Stimulated activated CD8-positive, alpha-beta memory T cell treated with anti-CD3 and anti-CD28 coated beads, Interleukin-15, amount 100 ng/mL, for 48 hours (primary cell): Measurements from ENCODE around the gene UGT3A1.
"Not testable (repeated sequence)": the region's sequence is repeated elsewhere in the genome, so short reads cannot be mapped to it uniquely, and the experiment has no call there.

Source experiments
- DNase-seq, 2 donors: peaks; one replicate each; pipeline ENCODE4 v3.0.0-alpha.2; 2020; ENCODE audit warnings: low read depth in 2 of 2

UGT3A1 gene, protein sequence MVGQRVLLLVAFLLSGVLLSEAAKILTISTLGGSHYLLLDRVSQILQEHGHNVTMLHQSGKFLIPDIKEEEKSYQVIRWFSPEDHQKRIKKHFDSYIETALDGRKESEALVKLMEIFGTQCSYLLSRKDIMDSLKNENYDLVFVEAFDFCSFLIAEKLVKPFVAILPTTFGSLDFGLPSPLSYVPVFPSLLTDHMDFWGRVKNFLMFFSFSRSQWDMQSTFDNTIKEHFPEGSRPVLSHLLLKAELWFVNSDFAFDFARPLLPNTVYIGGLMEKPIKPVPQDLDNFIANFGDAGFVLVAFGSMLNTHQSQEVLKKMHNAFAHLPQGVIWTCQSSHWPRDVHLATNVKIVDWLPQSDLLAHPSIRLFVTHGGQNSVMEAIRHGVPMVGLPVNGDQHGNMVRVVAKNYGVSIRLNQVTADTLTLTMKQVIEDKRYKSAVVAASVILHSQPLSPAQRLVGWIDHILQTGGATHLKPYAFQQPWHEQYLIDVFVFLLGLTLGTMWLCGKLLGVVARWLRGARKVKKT

DNA sequence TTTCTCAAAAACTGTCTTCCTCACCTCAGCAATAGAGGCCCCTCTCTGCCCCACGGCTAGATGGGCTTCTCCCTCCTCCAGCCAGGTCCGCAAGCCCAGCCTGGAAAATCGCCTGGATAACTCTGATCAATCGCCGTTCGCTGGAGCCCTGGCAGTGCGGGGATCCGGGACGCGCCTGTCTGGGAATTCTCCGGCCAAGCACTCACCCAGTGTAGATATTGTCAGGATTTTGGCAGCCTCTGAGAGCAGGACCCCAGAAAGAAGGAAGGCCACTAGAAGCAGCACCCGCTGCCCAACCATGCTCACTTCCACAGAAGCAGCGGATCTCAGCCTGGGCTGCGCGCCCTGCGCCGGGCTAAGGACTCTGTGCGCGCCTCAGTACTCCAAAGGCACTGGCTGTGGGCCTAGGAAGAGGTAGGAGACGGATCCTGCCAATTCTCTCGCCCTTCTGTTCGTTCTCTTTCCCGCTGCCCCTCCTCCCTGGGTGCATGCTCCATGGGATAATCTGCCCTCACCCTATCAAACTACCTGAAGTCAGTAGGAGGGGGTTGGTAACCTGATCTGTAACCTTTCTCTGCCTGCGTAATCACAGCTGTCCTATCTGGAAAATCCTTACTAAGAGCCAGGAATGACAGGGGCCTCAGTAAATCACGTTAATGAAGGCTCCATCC, at the start of gene UGT3A1:
UGT3A1 (minus strand) TSS at position 450 of the 671 bp plus-strand sequence; CDS start at position 300, 150 bp downstream.
- no peak for DNase-seq

DNA sequence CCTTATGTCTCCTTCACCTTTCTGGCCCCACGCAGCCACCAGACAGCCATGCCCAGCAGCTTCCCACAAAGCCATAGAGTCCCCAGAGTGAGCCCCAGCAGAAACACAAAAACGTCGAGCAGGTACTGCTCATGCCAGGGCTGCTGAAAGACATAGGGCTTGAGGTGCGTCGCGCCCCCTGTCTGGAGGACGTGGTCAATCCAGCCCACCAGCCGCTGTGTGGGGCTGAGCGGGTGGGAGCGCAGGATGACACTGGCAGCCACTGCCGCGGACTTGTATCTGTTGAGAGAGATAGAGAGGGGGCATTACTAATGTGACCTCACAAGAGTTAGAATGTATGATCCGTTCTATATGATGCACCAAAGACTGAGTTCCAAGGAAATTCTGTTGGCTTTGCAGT, 44.5 kb upstream of the UGT3A1 start:
- no peak for DNase-seq

DNA sequence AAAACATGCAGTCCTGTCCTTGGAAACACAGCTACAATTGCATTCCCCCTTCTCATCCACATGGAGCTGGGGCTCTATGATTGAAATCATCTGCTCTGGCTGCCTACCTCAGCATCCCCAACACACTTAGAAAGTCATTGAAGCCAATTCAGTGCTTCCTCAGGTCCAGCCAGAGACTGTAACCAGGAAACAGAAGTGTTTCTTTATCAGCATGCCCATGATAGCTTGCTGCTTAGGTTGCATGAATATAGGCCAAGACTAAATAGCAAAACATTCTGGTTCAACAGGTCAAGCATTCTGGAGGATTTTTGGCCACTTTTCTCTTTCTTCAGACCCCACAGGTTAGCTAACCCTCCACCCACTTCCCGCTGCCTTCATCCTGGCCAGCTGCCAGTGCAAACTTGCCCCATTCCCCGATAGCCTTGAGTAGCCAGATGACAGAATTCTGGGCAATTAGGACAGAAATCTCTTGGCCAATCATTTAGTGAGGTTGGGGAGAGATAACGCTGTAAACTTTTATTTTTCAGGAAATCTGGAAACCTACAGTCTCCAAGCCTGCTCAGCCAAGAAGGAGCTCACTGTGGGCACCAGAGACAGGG, 43.4 kb upstream of the UGT3A1 start:
- DNase-seq: not testable (repeated sequence)

DNA sequence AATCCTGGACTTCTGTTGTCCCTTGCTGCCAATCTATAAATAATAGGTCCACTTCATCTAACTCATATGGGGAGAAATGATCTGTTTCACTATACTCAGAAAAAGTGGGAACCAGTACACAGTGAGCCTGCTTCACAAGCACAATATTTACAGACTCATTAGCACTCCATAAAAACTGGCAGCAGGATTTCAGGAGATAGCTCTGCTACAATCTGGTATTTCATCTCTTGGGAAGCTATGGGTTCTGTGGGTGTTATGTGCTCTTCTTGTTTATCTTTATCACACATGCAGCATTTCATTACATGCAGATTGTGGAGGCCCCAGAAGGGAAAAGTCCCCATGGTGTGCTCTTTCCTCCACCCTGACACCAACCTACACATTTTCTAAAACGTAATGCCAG, 42.3 kb upstream of the UGT3A1 start:
- DNase-seq: no peak

DNA sequence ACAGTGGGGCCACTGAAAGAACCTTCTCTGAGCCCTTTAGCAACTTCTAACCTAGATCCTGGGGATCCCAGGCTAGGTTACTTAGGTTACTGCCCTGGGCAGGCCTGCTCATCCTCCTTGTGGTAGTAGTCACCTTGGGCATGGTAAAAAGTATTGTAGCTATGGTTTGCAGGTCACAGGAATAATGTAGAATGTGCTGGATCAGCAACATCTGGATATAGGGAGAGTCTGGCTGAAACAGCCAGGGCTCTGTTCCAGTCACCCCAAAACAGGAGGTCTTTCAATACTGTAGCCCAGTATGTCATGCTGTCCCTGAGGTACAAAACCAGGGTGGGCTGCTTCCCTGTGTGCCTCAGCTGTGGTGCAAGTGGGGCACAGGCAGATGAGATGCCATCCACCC, 41.9 kb upstream of the UGT3A1 start:
- DNase-seq: no peak

DNA sequence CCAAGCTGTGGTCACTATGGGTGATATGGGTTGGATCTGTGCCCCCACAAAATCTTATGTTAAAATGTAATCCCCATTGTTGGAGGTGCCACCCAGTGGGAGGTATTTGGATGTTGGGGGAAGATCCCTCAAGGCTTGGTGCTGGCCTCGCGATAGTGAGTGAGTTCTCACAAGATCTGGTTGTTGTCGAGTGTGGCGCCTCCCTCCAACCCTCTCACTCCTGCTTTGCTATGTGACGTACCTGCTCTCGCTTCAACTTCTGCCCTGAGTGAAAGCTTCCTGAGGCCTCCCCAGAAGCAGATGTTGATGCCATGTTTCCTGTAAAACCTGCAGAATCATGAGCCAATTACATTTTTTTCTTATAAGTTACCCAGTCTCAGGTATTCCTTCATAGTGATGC, 40.0 kb upstream of the UGT3A1 start:
- DNase-seq: no peak

DNA sequence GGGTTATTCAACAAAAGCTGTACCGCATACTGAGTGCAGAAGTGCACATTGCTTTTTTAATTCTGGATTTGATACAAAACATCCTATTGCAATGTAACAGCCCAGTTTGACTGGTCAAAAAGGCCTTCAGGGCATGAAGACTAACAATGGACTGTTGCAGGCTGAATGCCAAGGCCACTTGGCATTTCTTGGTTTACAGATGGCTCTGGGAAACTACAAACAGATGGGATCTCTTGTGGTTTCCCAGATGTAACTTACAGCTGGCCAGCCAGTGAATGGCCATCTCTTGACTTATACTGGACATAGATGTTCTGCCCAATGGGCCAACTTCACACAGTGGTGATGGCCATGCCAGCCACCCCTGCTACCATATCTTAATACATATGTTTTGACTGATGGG, 38.7 kb upstream of the UGT3A1 start:
- no peak for DNase-seq

DNA sequence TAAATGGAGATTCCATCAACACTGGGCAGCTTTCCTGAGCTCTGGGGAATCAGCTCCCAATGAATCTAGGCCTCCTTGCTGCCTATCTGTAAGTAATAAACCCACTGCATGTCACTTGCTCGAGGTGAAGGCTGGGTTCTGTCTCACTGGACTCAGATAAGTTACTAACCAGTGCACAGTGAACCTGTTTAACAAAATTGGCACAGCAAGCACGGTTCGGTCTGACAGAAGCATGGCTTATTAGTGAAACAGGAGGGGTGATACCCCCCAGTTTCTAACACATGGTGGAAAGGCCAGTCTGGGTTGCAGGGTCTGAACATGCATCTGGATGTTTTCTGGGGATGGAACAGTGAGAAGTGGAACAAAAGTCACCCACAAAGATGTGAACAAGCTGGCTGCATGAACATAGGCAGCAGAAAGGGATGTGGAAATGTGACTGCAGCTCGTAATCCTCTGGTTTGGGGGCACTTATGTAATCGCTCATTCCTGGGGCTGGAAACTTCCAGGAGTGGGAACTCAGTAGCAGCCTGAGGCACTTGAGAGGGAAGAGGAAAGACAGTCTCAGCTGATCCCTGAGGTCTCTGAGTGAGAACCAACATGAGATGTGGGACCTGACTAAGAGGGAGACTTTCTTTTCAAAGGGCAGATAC, 37.8 kb upstream of the UGT3A1 start:
- no peak for DNase-seq

DNA sequence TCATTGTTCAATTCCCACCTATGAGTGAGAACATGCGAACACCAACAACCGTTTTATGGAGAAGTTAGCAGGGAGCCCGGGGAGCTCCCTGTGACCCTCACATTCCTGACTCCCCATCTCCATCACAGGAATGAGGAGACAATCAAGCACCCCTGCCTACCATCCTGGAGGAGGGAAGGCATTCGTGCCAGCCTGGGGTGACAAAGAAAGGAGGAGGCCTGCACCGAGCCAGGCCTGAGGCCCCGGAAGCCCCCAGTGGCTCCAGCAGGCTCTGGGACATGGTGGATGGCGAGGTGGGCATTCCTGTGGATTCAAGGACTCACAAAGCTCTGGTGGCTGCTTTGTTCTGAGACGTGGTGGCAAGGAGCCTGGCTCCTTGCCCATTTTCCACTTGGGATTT, 36.5 kb upstream of the UGT3A1 start:
- no peak for DNase-seq

DNA sequence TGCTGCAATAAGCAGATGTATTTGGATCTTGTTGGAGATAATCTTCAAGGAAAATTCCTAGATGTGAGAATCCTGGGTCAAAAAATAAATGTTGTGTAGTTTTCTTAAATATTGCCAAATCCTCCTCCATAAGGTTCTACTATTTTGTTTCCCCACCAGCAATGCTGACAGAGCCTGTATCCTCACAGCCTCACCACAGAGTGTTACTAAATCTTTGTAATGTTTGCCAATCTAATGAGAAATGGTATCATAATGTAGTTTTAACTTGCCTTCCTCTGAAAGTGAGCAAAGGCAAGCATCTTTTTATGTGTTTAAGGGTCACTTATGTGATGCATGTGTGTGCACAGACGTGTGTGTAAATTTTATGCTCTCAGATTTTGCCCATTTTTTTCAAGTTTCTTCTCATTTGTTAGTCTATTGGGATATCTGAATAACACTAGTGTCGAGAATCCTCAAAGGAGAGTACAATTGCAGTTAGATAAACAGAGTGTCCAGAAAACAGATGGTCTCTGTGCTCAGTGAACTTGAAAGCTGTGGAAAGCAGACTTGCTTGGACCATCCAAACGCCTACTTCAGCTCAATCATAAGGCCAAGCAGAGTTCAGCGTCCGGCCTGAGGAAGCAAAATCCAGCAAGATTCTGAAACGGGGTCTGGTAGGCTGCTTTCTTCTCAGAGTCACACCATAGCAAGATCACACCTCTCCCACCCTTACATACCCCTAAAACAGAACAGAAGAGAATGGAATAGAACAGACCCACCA, 35.7 kb upstream of the UGT3A1 start:
- no peak for DNase-seq

DNA sequence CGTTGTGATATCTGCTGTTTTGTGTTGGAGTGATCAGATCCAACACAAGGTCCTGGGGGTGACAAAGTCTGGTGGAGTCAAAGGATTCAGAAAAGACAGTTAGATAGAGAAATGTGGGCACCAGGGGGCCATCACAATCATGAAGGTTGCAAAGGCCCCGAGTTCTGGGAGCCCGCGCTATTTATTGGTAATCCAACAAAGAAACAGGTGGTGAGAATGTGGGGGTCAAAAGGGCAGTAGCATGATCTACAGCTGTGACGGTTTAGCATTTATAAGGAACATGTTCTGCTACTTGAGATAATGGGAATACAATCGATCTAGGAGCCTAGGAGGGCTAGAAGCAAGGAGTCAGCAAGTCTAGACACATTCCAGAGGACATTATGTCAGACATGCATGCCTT, 31.1 kb upstream of the UGT3A1 start:
- not testable (repeated sequence) for DNase-seq

DNA sequence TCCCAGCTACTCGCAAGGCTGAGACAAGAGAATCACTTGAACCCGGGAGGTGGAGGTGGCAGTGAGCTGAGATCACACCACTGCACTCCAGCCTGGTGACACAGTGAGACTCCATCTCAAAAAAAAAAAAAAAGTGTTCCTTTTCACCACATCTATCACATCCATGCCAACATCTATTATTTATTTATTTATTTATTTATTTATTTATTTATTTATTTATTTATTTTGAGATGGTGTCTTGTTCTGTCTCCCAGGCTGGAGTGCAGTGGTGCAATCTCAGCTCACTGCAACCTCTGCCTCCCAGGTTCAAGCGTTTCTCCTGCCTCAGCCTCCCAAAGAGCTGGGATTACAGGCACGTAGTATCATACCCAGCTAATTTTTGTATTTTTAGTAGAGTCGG, 28.4 kb upstream of the UGT3A1 start:
- not testable (repeated sequence) for DNase-seq

DNA sequence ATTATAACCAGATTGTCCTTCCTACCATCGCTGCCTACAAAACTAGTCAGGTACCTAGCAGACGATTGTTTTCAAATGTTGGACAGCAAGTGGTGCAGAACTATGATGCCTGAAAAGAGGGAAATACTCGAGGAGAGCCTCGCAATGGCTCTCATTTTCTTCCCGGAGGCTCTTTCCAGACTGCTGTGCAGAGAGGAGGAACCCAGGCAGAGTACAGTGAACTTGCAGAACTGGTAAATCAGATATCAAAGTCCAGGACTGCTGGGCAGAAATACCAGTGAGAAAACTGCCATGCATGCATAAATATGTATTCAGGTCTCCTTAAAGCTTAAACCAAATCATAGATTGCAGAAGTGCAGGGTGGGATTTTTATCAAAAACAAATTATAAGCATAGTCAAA, 26.4 kb upstream of the UGT3A1 start:
- DNase-seq: no peak

DNA sequence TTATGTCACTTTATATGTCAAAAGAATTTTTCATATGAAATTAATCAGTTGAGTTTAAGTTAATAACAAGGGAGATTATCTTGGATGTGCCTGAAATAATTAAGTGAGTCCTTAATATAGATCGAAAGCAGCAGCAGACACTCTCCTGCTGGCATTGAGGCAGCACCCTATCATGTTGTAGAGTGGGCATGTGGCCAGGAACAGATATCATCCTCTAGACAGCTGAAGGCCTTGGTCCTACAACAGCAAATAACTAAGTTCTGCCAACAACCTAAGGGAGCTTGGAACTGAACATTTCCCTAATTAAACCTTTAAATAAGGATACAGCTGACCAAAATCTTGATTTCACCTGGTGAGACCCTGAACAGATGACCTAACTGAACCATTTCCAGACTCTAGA, 25.8 kb upstream of the UGT3A1 start:
- no peak for DNase-seq

DNA sequence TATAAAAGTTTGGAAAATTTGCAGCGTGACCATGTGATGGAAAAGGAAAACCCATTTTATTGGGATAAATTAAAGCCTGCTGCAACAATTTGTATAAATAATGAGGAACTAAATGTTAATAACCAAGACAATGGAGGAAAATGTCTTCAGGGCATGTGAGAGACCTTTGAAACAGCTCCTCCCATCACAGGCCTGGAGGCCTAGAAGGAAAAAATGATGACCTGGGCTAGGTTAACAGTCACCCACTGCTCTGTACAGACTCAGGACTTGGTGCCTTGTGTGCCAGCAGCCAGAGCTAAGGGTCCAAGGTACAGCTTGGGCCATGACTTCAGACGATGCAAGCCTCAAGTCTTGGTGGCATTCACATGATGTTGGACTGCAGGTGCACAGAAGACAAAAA, 22.0 kb upstream of the UGT3A1 start:
- no peak for DNase-seq

DNA sequence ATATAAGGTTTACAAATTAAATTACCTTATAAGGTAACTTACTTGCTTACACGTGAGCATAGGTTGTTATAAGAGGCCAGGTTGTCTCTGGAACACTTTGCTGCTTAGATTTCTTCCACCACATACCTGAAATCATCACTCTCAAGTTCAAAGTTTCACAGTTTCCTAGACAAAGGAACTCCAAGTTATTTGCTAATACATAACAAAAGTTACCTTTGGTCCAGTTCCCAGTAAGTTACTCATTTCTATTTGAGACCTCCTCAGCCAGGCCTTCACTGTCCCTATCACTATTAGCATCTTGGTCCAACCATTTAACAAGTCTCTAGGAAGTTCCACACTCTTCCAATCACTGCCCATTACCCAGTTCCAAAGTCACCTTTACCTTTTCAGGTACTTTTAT, 18.5 kb upstream of the UGT3A1 start:
- DNase-seq: no peak

DNA sequence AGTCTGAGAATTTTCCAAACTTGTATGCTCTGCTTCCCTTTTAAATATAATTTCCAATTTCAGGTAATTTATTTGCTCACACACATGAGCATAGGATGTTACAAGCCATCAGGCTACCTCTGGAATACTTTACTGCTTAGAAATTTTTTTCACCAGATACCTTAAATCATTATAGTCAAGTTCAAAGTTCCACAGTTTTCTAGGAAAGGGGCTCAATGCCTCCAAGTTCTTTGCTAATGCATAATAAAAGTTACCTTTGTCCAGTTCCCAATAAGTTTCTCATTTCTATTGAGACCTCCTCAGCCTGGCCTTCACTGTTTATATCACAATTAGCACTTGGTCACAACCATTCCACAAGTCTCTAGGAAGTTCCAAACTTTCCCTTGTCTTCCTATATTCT, 16.2 kb upstream of the UGT3A1 start:
- DNase-seq: no peak

DNA sequence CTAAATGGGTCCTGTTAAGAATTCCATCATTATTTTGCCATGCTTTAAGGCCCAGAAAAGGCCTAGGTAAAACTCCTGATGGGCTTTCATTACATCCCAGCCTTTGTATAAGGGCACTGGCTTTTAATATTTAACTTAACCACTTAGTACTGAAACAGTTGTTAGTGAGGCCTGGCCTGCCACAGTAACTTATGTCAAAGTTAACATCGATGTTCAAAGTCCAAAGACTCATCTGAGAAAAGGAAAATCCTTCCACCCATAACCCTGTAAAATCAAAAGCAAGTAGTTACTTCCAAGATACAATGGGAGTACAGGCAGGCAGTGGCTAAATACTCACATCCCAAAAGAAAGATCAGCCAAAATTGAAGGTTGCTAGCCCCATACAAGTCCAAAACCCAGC, 15.0 kb upstream of the UGT3A1 start:
- DNase-seq: no peak

DNA sequence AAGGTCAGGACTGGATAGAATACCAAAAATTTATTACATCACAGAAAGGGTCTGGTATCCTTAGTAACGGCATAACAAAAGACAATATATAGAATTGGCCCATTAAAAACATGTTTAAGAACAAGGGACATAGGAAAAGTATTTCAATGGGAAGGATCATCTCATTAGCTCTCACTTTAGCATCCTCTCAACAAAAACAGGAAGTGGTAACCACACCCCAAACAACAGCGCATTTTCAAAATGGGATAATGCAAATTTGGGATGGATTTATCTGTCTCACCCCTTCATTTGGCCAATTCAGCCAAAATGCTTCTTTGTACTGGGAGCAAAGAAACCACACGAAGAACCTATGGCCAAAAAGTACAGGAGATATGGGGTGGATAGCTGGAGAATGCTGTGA, 9.8 kb upstream of the UGT3A1 start:
- no peak for DNase-seq

DNA sequence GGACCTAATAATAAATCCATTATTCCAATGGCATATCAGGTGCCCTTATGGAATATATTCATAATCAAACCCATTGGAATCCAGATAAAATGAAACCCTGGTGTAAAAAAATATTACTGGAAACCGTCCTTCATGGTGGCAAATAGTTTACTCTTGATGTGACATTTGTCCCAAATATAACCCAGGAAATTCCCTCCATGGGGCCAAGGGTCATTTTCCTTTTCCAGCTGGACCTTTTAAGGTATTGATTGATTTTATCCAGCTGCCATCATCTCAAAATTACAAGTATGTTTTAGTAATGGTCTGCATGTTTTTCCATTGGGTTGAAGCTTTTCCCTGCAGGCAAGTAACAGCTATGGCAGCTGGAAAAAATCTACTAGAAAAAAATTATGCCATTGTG, 8.4 kb upstream of the UGT3A1 start:
- DNase-seq: no peak

DNA sequence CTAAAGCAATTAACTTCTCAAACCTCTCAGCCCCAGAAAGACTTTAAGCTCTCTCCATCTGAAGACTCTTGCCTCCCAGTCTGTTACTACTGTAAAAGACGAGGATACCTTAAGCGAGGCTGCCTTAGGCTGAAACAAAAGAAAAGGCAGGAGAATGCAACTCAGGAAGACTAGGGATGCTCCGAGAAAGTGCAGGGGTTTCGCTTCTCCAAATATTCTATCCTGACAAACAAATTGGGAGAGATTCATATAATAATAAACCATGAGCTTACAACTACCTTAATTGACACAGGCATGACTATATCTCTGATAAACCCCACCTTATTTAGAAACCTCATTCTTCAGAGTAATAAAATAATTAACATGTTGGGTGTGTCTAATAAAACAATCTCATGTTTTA, 4.9 kb upstream of the UGT3A1 start:
- DNase-seq: no peak

DNA sequence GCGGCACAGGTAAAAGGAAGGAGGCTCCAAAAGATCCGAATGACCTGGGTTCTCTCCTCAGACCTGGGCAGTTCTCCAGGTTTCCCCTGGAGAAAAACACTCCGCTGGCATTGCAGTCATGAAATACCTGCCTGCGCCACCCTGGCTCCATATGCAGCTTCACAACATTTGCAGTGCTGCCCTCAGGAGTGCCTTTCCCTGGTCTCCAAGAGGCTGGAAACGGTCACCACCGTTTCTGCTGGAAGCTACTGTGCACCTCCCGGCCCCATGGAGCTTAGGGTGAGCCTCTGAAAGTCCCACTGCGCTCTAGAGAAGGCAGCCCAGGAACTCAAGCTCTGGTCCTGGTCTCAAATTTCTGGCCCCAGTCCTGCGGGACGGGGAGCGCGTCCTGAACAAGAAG, 670 bp downstream of the UGT3A1 start:
- DNase-seq: no peak
